H7 (cell line): Measurements from ENCODE around the gene FAM13A. TPM values are rescaled to one million over a fixed set of nuclear protein-coding genes. Genes with fewer than 3 reads are reported as not detected.
"Not testable (repeated sequence)": the region's sequence is repeated elsewhere in the genome, so short reads cannot be mapped to it uniquely, and the experiment has no call there.

ENCODE experiments used
- DNase-seq: peaks from one replicate; pipeline ENCODE4 v3.0.0; 2012
- H3K27me3 ChIP-seq: 2 replicates; pipeline ENCODE4 v1.6.0; 2011; ENCODE audit warnings: mild to moderate bottlenecking, low read length; ENCODE audit not compliant: control insufficient read depth, insufficient read depth
- H3K36me3 ChIP-seq: replicated peaks from 2 replicates; pipeline ENCODE4 v1.5.1; 2011; ENCODE audit warnings: low read length; ENCODE audit not compliant: control insufficient read depth, insufficient read depth
- H3K4me3 ChIP-seq: 2 replicates; pipeline ENCODE4 v1.5.1; 2011; ENCODE audit warnings: low read depth, mild to moderate bottlenecking, control low read depth, low read length, moderate library complexity; ENCODE audit not compliant: insufficient read depth
- total RNA-seq: library from RNA; depleted of rRNA; stranded (reverse); fragments of >200 nt; shearing (Covaris generic); gene quantifications from 2 replicates; pipeline ENCODE4 v1.2.3, GENCODE V29; 2014

FAM13A gene
- total RNA-seq, 1 experiment from 2014 or later, result 7.1 TPM

- no peaks in the 10 kb centered on the region for H3K27me3 ChIP-seq
- no peaks in the 10 kb centered on the region for H3K36me3 ChIP-seq
- no peak for DNase-seq
These were observed 117.3 kb downstream of the FAM13A start for GRCh38 chr4:88939697-88940096.

DNA sequence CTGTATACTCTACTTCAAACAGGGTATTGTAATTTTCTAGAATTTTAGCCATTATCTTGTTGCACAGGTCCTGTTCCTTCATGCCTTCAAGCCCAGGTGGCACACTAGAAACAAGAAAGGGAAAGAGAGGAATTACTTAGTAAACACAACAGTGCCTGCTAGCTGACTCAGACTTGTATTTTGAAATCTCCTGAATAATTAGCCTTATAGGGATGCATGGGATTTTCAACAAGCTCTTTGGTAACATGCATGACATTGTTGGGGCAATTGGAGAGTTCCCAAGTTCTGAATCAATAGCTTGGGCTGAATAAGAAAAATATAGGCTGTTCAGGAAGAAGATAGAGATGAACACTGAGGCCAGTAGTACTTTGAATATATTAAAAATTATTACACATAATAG, 118.8 kb downstream of the FAM13A start:
- Histone ChIP-seq H3K36me3 (no peaks in the 10 kb centered on the region), H3K4me3 (no peak overlapping the region)
- no peak for DNase-seq

More at GRCh38 chr4:88939697-88940096, 117.3 kb downstream of the FAM13A start:
- no peak overlapping the region for H3K4me3 ChIP-seq

GRCh38 chr4:88937081-88937480, 119.9 kb downstream of the FAM13A start:
- no peaks in the 10 kb centered on the region for H3K27me3 ChIP-seq
- no peaks in the 10 kb centered on the region for H3K36me3 ChIP-seq
- DNase-seq, result no peak
- H3K4me3 ChIP-seq, result no peak overlapping the region

More for the DNA sequence above, 118.8 kb downstream of the FAM13A start:
- H3K27me3 ChIP-seq, result no peaks in the 10 kb centered on the region

DNA sequence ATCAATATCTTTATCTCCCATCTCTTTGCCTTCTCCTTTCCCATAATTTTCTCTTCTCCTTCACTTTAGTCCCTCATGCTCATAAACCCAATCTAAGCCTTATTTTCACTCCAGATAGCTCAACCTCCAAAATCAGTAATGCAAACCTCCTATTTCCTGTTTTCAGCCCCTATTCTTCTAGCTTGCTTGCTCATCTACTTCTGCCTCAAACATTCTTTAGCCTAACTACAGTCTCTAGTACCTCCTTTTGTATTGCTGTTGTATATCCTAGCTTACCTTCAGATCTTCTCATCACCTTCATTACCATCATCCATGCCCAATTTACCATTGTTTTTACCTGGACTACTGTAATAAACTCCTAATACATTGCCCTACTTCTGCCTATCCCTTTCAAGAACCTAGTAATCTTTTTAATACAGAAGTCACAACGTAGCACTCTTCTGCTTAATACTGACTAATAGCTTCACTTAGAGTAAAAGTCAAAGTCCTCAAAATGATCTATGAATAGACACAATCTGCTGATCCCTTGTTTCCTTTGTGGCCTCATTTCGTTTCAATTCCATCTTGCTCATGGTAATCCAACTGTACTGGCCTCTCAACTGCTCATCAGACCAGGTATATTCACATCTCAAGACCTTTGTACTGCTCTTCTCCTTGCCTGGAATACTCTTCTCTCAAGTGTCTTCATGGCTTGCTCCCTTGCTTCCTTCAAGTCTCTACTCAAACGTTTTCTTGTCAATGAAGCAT, 123.4 kb downstream of the FAM13A start:
- H3K4me3 ChIP-seq, result no peak overlapping the region
- no peaks in the 10 kb centered on the region for H3K27me3 ChIP-seq
- H3K36me3 ChIP-seq, result no peaks in the 10 kb centered on the region
- DNase-seq, result no peak

- Histone ChIP-seq H3K27me3 (no peaks in the 10 kb centered on the region), H3K36me3 (no peaks in the 10 kb centered on the region), H3K4me3 (no peak overlapping the region)
- DNase-seq, result no peak
These were observed 128.1 kb downstream of the FAM13A start for GRCh38 chr4:88928852-88929251.

- H3K36me3 ChIP-seq, result no peaks in the 10 kb centered on the region
- no peak for DNase-seq
- H3K4me3 ChIP-seq, result no peak overlapping the region
- no peaks in the 10 kb centered on the region for H3K27me3 ChIP-seq
These were observed 129.6 kb downstream of the FAM13A start for GRCh38 chr4:88927420-88927819.

DNA sequence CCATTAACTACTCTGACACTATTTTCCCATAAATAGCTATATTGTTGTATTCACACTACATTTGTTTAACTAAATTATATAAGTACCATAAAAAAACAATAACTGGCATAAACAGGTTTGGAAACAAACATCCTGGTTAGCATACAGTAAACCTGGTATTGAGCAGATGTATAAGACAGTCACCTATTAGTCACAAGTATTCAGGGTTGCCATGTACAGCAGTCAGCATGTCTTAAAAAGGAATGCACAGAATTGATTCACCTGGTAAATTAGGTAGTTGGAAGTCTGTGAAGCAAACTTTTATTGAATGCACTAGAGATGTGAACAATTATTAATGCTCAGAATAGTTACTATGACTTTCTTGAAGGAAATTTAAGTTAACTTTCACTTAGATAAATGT, 137.9 kb downstream of the FAM13A start:
- no peak for DNase-seq
- no peak overlapping the region for H3K4me3 ChIP-seq

GRCh38 chr4:88913181-88913580, 143.8 kb downstream of the FAM13A start:
- H3K4me3 ChIP-seq, H3K27me3 ChIP-seq, DNase-seq, H3K36me3 ChIP-seq: not testable (repeated sequence)

More for the DNA sequence above, 137.9 kb downstream of the FAM13A start:
- Histone ChIP-seq H3K27me3 (no peaks in the 10 kb centered on the region), H3K36me3 (no peaks in the 10 kb centered on the region)

- Histone ChIP-seq H3K4me3 (no peak overlapping the region), H3K36me3 (no peaks in the 10 kb centered on the region), H3K27me3 (no peaks in the 10 kb centered on the region)
- DNase-seq, result no peak
These were observed 145.5 kb downstream of the FAM13A start for GRCh38 chr4:88911246-88912212.

DNA sequence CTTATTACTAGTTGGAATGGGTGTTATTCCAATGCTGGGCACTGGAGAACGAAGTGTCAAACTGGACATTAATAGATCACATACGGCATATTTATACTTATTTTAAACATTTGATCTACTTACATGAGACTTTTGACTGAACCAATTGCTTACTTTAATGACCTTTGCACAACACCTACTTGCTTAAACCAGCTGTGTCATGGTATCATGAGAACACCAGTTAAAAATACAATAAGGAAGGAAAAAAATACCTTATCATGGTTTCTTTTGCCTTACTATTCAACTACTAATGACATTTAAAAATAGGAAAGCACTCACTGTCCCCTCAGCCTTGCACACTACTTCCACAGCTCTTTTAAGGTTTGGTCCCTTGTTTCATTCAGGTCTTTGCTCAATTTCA, 146.9 kb downstream of the FAM13A start:
- H3K4me3 ChIP-seq, result no peak overlapping the region
- DNase-seq, result no peak
- no peaks in the 10 kb centered on the region for H3K36me3 ChIP-seq
- no peaks in the 10 kb centered on the region for H3K27me3 ChIP-seq

- DNase-seq, result no peak
- no peak overlapping the region for H3K4me3 ChIP-seq
- no peaks in the 10 kb centered on the region; the same call in 1 of the 2 replicates for H3K36me3 ChIP-seq
These were observed 148.5 kb downstream of the FAM13A start for GRCh38 chr4:88908521-88908920.

GRCh38 chr4:88908003-88908402, 149.0 kb downstream of the FAM13A start:
- DNase-seq, result no peak
- no peak overlapping the region for H3K4me3 ChIP-seq
- H3K27me3 ChIP-seq, result no peaks in the 10 kb centered on the region
- H3K36me3 ChIP-seq, result no peaks in the 10 kb centered on the region; the same call in 1 of the 2 replicates

More at GRCh38 chr4:88908521-88908920, 148.5 kb downstream of the FAM13A start:
- no peaks in the 10 kb centered on the region for H3K27me3 ChIP-seq

DNA sequence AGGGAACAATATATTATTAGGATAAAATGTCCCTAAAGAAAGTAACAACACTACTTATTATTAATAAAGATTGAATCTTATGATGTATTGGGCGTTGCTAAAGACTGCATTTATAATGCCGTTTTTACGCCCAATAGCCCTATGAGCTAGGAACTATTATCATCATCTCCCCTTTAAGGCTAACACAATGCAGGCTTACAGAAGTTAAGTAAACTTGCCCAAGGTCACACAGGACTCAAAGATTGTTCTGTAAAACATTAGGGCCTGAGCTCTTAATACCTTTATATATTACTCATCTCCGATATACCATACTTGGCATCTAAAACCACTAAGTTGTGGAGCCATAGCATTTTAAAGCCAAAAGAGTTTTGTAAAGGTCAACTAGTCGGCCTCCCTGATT, 149.5 kb downstream of the FAM13A start:
- H3K27me3 ChIP-seq, result no peaks in the 10 kb centered on the region
- H3K4me3 ChIP-seq, result no peak overlapping the region
- no peak for DNase-seq

DNA sequence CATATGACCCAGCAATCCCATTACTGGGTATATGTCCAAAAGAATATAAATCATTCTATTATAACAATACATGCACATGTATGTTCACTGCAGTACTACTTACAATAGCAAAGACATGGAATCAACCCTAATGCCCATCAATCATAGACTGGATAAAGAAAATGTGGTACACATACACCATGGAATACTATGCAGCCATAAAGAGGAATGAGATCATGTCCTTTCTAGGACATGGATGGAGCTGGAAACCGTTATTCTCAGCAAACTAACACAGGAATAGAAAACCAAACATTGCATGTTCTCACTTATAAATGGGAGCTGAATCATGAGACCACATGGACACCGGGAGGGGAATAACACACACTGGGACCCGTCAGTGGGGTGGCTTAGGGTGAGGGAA, 152.7 kb downstream of the FAM13A start:
- DNase-seq, H3K27me3 ChIP-seq, H3K4me3 ChIP-seq, H3K36me3 ChIP-seq: not testable (repeated sequence)

More for the DNA sequence above, 149.5 kb downstream of the FAM13A start:
- H3K36me3 ChIP-seq, result no peaks in the 10 kb centered on the region; the same call in 1 of the 2 replicates

- Histone ChIP-seq H3K36me3 (no peaks in the 10 kb centered on the region; the same call in 1 of the 2 replicates), H3K4me3 (no peak overlapping the region), H3K27me3 (no peaks in the 10 kb centered on the region)
- no peak for DNase-seq
These were observed 156.6 kb downstream of the FAM13A start for GRCh38 chr4:88900432-88900831.
